Myocyte (in vitro differentiated cells): Measurements from ENCODE around the gene CCDC142. TPM values are rescaled to one million over a fixed set of nuclear protein-coding genes. Genes with fewer than 3 reads are reported as not detected.
"Not testable (repeated sequence)": the region's sequence is repeated elsewhere in the genome, so short reads cannot be mapped to it uniquely, and the experiment has no call there.

Experiments used
- DNase-seq: peaks from one replicate; pipeline ENCODE4 v3.0.0-alpha.2; 2012; ENCODE audit warnings: low read depth
- total RNA-seq: library from RNA; depleted of rRNA; stranded (reverse); fragments of >200 nt; gene quantifications from 2 replicates; pipeline ENCODE4 v1.2.3, GENCODE V29; 2014

CCDC142 gene
- total RNA-seq, 1 donor from 2014 or later, result 13.3 TPM

DNA sequence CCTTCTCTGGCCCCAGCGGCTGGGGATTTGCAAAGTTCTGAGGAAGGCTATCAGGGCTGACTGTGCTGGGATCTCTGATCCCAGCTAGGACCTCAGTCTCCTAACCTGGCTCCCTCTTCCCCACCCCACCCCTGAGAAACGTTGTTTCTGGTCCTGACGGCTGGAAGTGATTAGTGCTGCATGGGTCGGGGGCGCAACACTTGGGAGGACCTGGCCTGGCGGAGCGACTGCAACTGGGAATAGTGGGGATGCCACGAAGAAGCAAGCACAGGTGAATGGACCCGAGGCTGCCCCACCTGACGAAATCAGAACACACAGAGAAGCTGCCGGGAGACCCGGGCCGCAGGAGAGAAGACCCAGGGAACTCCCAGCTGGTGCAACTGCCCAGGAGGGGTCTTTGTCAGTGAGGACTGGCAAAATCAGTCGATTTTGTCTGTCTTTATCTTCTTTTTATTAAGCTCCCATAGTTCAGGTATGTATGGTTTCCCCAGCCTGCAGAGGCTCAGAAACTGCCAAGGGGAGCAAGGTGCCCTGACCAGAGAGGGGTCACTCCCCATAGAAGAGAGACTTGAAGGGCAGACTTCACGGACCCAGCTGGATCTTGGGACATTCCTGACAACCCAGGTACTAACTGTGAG lies 17.3 kb upstream of the CCDC142 start:
- DNase-seq, result no peak

GRCh38 chr2:74499267-74499939 lies 16.6 kb upstream of the CCDC142 start, which contains the start of gene LBX2:
LBX2 (minus strand) TSS chr2:74499603; CDS start chr2:74499537, 66 bp downstream.
- peak; percentile 10 for DNase-seq

- DNase-seq, result peak; percentile 43
Measured at GRCh38 chr2:74498500-74499266, 15.9 kb upstream of the CCDC142 start.

GRCh38 chr2:74497777-74498499 lies 15.1 kb upstream of the CCDC142 start:
- peak; percentile 15 for DNase-seq

DNA sequence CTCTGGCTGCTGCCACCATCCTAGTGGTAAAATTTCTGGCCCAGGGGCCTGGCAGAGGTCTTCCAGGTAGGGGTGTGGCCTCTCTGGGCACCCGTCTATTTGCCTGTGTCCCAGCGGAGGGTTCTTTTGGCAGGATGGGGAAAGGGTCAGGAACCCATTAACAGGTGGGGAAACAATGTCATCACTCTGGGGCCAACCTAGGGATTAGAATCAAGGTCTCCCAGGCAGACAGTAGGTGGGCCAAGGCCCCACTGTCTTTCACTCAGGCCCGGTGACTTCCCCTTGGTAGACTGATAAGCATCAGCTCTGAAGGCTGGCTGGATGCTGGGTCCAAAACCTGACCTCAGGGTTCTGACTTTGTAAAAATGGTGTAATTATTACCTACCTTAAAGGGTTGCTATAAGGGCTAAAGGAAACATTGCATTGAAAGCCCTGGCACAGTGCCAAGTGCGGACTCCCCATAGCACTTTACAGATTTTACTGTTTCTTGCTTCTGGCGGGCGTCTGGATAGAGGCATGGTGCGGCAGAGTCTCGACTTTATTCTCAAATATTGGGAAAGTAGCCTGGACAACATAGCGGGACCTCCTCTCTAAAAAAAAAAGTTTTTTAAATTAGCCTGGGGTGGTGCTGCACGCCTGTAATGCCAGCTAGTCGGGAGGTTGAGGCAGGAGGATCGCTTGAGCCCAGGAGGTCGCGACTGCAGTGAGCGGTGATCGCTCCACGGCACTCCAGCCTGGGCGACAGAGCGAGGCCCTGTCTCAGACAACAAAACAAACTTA lies 14.4 kb upstream of the CCDC142 start:
- DNase-seq, result no peak

DNA sequence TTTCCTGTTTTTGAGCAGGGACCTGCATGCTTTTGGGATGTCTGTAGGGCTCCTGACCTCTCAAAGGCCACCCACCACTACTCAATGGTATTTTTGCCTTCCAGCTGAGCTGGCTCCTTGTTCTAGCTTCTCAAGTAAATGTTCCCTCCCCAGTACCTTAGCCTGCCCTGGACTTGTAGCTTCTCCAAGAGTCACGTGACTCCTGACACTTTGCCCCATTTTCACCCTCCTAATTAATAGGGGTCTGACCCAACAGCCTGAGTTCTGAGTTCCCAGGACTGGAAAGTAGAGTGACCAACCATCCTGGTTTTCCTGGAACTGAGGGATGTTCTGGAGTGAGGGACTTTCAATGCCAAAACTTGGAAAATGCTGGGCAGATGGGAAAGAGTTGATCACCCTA lies 12.6 kb upstream of the CCDC142 start:
- DNase-seq, result no peak

DNA sequence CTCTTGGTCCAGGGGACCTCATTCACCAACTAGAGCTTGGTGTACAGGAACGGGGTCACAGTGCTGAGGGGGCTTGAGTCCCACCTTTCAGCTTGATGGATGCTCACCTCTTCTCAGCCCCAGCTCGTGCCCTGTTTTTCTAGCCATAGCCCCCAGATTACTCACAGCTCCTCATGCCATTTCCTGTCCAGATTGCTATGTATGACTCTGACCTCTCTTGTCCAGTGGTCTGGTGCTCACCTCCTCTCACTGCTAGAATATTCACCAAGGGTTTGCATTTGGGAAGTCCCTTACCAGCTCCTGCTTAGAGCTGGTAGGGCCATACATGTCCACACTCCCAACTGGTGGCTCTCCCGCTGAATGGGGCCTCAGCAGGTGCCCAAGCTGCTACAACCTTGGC lies 10.7 kb upstream of the CCDC142 start:
- DNase-seq, result no peak

GRCh38 chr2:74491648-74492544 lies 9.1 kb upstream of the CCDC142 start:
- DNase-seq, result no peak

DNA sequence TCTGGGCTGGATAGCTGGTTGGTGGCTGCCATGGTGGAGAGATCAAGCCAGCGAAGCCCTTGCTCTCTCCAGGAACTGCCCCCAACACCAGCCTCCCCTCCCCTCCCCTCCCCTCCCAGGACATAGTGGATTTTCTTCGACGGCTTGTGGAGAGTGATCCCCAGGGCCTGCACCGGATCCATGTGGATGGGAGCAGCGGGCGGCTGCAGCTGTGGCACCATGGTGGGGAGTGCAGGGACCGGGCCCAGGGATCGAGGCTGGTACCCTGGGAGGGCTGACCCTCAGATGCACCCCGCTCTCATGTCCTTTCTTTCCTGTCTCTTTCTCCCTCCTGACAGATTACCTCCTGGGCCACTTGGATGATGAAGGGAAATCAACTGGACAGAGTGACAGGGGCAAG lies 7.1 kb upstream of the CCDC142 start:
- DNase-seq, result no peak

DNA sequence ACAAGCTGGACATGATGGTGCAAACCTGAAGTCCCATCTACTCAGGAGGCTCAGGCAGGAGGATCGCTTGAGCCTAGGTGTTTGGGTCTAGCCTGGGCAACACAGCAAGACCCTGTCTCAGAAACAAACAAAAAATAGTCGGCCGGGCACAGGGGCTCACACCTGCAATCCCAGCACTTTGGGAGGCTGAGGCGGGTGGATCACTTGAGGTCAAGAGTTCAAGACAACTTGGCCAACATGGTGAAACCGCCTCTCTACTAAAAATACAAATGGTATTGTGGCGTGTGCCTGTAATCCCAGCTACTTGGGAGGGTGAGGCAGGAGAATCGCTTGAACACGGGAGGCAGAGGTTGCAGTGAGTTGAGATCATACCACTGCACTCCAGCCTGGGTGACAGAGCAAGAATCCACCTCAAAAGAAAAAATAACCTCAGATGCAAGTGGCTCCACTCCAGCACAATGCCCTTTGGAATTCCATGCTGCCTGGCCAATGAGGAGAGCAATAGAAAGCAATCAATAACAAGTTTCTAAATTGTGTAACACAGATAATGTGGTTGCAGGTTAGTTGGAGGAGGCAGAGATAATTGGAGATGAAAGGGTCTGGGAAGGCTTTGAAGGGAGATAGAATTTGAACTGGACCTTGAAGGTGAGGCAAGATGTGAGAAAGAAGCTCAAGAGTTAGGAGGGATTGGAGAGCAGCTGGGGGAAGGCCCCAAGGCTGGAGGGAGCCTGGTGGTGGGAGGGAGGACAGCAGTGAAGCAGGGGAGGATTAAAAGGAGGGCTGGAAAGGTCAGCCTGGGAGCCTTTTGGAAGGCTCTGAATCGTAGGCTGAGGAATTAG lies 6.1 kb upstream of the CCDC142 start:
- no peak for DNase-seq

GRCh38 chr2:74486141-74486540 lies 3.3 kb upstream of the CCDC142 start:
- DNase-seq, result no peak

DNA sequence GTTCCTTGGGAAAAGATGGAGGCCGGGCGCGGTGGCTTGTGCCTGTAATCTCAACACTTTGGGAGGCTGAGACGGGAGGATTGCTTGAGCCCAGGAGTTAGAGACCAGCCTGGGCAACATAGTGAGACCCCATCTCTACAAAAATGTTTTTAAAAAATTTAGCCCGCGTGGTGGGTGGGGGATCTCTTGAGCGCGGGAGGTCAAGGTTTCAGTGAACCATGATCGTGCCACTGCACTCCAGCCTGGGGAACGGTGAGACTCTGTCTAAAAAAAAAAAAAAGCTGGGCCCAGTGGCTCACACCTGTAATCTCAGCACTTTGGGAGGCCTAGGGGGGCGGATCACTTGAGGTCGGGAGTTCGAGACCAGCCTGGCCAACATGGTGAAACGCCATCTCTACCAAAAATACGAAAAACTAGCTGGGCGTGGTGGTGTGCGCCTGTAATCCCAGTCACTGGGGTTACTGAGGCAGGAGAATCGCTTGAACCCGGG lies 922 bp upstream of the CCDC142 start:
- not testable (repeated sequence) for DNase-seq

DNA sequence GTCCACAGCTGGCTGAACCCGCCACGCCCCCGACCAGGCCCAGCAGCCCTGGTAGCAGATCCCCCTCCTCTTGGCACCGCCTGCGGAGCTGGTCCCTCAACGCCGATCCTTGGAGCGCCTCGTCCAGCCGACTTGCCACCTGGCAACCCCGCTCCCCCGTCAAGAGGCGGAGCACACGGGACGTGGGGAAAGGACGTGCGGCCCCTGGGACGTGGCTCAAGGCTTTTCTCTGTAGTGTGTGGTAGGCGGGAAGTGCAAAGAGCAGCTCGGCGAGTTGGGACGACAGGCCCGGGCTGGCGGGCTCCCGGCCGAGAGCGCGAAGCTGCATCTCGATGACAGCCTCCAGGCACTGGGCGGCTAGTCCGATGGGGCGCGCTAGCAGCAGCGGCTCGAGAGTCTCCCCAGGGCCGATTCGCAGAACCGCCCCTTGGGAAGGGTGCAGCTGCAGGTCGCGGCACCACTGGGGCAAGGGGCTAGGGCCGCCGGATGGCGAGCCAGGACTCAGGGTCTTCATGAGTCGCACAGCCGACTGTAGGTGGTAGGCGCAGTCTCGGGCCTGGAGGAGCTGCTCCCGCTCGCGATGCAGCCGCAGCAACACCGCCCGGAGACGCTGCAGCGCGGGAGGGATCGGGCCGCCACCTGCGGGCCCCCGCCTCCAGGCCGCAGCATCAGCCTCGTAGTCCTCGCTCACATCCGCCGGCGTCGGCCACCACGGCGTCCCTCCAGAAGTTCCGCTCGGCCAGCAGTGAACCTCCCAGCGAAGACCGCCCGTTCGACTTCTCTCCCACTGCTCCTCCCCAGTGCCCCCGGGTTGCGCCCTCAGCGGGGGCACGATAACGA lies 617 bp downstream of the CCDC142 start:
- DNase-seq, result no peak

DNA sequence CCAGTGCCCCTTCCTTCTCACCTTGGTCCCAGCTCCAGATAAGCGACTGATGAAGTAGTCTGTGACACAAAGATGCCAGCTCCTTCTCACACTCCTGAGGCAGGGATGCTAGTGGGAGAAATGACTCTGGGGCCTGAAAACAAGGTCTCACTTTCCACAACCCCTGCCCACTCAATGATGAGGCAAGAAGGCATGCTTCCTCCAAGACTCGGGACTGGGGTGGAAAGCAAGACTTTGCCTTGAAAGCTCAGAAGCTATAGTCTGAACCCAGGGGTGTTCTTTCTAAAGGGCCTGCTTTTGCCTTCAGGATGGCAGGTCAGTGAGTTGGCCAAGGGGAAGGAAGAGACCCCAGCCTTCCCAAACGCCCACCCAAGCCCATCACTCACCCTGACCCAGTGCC lies 1.4 kb downstream of the CCDC142 start:
- DNase-seq, result no peak

- no peak for DNase-seq
Measured at GRCh38 chr2:74474899-74475298, 7.9 kb downstream of the CCDC142 start.

DNA sequence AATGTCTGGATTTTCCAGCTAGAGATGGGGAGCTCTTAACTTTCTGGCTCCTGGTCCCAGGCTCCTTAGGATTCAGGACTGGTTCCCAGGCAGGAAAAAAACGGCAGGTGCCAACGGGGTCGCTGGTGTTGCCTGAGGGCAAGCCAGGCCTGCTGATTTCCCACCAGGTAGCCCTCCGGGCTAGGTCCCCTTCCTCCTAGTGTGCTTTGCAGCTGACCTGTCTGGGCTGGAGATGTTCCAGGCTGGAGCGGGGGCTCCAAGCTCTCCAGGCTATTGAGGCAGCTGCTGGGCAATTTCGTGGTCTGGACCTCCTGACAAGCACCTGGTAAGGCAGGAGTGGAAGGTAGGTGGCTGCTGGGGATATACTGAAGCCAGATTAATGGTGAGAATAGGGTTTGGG lies 8.3 kb downstream of the CCDC142 start:
- no peak for DNase-seq

DNA sequence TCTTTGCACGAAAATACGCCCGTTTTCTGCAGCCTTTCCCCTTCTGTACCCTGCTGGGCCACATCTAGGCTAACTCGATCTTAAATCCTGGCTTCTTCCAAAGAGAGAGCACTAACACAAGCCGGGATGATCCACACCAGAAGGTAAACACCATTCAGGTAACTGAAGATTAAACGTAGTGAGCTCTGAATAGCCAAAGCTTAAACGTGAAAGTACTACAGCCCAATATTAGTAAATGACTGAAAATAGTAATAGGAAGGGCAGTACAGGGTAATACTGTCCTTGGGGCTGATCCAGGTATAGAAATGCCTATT lies 9.9 kb downstream of the CCDC142 start:
- DNase-seq, result no peak
